IPS DF 19.7 (cell line): Measurements from ENCODE around the gene SOX11.

Experiments used
- DNase-seq: peaks from one replicate; pipeline ENCODE4 v3.0.0-alpha.2; 2013; ENCODE audit warnings: low read depth, low spot score

Gene SOX11

DNA sequence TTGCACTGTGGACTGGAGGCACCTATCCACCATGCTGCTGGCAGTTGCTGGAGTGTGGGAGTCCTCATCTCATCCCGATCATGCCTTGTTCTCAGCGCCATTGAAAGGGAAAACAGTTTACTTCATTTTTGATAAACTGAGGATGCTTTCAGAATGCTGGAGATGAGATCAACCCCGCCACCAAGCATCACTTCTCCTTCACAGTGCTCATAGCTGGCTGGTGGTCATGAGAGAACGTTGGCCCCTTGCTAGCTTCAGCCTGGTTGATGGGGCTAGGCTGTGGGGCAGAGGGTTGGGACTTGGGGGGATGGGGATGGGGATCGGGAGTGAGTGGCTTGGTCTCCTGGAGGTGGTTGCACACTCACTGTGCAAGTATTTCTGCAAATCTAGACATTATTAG, 30.1 kb downstream of the SOX11 start:
- DNase-seq, result no peak

DNA sequence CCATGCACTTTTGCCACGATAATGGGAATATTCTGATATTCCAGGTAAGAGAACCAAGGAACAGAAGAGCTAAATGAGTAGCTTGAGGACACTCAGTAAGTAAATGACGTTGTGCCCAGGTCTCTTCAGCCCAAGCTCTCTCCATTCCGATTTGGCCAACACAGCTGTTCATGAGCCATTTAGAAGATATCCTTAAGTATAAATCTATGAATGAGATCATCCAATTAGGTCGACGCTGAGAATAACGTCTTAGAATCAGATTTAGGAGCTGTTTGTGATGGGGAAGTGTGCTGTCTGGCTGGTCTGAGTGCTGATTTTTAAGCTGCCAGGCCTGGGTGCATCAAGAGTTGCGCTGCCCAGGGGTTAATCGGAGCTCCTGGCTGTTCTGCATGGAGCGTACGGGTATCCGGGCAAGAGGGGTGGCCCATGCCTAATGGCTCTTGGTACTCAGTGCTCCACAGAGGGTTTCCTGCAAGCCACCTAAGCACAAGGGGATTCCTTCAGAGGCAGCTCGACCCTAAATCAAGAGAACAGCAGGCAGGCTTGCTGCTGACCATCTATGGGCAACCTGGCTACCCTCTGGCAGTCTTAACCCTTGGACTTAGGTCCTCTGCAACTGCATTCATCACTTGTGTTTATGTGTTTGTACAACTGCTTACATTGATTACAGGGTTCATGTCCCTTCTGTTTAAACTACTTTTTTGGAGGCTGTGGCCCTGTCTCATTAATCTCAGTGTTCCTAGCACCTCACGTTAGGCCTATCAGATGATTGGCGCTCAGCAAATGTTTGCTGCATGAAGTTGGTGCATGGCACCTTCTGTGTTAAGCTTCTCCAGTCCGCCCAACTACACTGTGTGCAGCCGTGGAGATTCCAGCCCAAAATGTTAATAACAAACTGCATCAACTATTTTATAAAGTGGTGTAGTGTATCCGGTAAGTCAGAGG, 31.9 kb downstream of the SOX11 start:
- DNase-seq, result no peak

DNA sequence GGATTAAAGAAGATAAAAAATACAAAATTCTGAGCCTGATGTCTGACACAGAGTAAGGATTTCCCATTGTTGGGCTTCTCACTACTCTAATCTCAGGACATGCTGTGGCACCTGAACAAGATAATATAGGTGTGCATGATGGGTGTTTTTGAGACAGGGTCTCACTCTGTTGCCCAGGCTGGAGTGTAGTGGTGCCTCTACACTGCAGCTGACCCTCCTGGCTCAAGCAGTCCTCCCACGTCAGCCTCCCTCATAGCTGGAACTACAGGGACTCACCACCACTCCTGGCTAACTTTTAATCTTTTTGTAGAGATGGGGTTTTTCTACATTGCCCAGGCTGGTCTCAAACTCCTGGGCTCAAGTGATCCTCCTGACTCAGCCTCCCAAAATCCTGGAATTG, 32.9 kb downstream of the SOX11 start:
- DNase-seq, result no peak

DNA sequence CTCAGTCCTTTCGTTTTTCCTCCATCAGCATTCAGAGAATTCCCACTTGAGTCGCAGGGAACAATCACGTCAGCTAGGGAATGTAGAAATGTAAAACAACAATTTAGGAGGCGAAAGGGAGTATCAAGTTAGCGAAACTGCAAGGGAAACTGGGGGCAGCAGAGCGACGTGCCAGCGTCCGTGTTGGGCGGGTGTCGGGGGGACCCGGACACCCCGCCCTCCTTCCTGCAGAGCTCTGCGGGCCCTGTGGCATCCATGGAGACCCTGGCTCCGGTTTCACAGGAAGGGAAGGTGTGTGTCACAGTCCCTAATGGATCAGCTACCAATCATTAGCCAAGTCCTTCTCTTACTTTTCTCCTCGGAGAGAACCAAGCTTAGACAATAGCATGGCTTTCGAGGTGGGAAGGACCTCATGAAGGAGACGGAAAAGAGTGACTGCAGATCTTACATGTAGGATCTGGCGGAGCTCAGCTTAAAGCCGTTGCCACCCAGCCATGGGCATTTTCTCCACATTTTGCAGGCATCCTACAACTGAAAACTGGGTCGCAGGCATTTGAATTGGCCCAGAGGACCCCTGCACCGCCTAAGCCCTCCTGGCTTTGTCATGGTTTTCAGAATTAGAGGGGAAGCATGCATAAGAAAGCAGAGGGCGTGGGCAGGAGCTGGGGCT, 33.7 kb downstream of the SOX11 start:
- DNase-seq, result peak; percentile 95

DNA sequence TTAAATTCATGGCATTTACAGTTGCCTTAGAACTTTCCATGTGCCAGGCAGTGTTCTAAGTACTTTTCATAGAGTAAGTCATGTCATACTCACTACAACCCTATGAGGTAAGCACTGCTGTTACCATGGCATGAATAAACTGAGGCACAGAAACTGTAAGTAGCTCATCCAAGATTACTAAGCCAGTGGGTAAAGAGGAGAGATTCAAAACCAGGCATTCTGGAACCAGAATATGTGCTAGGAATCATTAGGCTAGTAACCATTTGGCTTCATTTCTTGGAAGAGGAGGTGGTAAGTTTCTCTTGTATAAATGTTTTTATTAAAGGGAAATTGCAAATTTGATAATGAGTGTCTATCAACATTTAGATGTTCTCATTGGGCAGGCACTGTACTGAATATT, 35.1 kb downstream of the SOX11 start:
- no peak for DNase-seq

DNA sequence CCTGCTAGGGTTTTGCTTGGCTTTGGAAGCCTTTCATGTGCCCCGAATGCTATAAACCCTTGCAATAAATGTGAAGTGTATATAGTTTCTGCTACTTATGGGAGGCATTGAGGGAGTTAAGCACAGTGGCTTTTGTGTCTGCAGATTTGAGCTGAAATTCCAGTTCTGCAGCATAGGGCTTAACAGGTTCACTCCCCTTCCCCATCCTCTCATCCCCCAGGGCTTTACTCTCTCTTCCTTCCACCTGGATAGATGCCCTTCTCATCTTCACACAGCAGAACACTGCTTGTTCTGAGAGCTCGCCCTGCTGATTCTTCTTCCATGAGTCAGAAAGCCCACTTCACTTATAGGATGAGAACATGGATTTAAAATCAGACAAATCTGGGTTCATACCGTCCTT, 37.2 kb downstream of the SOX11 start:
- no peak for DNase-seq

DNA sequence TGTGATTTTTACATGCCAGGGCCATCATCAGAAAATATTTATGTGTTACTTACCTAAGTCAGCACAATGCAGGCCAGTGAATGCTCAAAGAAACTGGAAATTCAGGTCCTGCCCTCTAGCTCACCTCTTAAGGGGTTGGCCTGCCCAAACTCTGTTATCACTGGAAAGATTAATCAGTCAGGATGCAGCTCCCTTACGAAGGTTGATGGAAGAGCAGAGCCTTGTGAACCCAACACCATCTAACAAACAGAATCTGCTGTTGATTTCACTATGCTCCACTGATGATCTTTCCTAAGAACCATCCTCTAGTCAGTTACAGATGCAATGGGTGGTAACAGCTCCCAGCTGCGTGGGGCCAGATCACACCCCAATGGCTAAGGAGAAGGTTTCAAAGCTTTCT, 38.2 kb downstream of the SOX11 start:
- DNase-seq, result no peak

DNA sequence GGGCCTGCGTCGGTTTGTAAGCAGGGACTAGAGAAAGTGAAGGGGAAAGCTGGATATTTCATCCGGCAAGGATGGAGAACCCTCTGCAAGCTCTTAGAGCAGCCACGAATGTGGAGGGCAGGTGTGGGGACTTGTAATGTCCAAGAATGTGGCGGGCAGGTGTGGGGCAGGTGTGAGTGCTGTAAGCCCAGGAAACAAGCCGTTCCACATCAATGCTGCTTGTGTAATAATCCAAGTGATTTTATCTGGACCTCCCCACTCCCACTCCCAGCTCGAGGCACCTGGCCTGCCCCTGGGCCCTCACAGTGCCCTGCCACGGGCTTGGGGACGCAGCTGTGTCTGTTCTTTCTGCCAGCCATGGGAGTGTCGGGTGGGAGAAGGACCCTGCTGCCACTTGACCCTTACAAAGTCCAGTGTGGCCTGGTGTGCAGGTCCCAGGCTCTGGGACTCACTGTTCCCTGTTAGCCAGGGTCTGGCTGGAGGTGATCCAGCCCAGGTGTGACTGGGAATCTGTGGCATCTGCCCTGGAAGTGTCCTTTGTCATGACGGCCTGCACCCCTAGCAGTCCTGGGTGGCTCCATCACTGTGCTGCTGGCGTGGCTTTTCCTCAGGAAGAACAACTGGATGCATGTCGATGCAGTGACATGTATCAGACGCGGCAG, 42.8 kb downstream of the SOX11 start:
- no peak for DNase-seq

DNA sequence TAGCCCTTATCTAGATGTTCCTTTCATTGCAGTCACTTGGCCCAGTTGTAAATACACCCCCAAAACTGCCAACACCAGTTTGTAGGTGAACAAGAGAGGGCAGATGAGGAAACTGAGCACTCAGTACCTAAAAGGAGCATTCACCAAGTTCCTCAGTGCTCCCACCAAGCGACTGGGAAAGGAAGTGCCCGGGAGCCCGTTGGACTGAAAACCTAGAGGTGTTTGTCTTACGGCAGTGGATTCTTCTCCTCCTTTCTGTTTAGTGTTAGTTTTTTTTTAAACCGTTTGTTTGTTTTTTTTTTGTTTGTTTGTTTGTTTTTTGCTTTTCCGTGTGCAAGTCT, 43.3 kb downstream of the SOX11 start:
- no peak for DNase-seq

DNA sequence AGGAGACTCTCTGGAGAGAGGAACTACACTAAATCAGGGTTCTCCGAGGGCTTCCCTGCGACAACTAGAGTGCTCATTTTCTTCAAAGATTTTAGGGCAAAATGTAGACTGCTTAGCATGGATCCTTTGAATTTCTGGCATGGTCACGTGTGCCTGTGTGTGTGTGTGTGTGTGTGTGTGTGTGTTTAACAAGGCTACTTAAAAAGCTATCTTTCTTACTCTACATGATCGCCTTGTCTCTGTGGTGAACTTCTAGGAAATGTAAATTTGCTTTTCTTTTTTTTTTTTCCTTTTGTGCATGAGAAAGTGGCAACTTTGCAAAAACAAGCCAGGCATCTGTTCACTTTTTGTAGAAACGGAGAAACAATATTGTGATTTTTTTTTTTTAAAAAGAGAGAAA, 43.9 kb downstream of the SOX11 start:
- no peak for DNase-seq

DNA sequence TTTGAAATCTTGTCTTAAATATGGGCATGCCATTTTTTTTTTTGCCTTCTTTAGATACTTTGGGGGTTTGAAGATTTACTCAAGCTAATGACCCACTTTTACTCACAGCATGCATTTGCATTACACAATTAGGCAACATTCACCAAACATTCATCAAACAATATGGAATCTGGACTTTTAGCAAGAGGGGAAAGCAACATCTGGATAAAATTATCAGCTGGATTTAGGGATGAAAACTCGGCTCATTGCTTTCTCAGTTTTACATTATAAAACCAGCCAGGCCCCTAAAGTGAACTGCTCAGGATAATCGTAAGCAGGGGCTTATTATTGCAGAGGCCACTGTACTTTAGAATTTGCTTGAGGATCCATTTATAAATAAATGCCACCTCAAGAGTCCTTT, 44.7 kb downstream of the SOX11 start:
- DNase-seq, result no peak

DNA sequence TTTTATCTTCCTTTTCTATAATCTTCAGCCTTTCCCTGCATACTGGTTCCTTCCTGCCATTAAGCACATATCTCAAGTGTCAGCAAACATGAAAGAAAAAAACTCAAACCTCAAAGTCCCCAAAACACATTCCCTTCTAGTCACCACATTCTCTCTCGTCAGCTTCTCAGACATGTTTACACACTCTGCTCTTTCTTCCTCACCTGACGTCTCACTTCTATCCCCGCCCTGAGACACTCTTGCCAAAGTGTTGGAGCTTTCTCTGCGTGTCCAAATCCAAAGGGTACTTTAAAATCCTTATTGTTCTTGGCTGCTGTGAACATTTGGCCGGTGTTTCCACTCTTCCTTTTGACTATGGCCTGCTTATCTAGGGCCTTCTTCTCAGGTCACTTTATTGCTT, 47.9 kb downstream of the SOX11 start:
- no peak for DNase-seq

DNA sequence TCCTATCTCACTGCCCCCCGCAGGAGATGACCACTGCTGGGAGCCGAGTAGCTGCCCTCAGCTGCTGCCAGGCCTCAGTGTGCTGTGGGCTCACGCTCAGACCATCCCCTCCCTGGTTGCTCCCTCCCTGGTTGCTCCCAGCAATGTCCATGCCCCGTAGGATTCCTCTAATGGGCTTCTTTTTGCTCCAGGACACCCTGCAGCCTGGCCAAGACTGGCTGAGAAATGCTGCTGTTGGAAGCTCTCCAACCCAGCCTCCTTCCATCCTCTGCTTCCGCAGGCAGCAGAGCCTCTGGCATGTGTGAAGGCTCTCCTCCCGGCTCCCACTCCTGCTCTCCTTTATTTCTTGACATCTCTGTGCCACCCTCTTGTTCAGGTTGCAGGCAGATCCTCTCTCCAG, 48.6 kb downstream of the SOX11 start:
- no peak for DNase-seq

DNA sequence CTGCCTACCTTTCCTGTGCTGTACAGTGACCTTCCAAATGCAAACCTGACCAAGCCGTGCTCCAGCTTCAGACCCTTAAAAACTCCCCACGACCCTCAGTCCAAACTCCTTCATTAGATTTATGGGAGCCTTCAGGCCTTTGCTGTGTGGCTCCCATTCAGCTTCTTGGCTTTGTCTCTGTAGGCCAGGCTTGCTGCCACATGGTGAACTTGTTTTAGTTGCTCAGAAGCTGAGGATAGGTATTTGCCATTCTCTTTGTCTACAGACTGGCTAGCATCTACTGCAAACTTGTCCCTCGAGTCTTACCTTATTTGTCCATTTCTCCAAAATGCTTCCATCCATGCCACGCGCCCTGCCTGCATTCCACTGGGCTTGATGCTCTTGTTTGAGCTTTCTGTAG, 49.1 kb downstream of the SOX11 start:
- no peak for DNase-seq

DNA sequence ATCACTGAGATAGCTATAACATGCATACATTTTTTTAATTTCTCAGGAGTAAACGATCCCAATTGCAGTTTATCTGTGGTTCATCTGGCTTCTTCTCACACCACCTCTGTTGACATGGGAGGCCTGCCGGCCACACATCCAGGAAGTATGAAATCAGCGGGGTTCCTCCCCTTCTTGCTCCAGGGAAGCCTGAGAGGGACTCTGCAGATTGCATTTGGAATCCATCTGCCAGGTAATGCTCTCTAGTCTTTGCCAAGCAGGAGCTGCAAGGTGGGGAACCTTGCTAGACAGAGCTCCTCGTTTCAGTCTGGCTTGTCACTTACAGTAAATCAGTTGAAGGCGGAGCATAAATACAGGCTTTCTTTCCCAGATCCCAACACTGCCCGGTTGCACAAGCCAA, 49.9 kb downstream of the SOX11 start:
- DNase-seq, result no peak

DNA sequence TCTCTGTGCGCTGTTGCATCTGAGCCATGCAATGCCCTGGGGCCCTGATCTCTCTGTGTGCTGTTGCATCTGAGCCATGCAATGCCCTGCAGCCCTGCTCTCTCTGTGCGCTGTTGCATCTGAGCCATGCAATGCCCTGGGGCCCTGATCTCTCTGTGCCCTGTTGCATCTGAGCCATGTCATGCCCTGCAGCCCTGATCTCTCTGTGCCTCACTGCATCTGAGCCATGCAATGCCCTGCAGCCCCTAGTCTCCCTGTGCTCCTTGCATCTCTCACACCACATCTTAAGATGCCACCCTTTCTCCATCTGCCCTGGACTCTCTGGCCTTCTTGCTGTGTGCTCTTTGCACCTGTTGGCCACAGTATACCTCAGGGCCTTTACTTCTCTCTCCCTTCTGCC, 56.2 kb downstream of the SOX11 start:
- DNase-seq, result no peak

DNA sequence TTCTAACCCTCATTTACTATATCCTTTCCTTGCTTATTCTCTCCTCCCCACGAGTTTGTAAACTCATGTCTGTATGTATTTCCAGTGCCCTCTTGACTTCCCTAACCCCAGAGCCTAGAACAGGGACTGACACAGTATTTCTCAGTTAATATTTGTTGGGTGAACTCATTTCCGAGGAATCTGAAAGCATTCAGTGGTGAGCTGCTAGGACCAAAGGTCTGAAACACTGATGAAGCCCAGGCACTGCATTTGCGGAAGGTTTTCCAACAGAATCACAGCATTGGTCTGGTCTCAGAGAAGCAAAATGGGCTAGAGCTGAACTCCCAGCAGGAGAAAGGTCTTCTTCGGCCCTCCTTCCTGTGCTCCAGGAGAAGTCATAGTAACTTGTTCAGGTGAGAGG, 56.8 kb downstream of the SOX11 start:
- no peak for DNase-seq

DNA sequence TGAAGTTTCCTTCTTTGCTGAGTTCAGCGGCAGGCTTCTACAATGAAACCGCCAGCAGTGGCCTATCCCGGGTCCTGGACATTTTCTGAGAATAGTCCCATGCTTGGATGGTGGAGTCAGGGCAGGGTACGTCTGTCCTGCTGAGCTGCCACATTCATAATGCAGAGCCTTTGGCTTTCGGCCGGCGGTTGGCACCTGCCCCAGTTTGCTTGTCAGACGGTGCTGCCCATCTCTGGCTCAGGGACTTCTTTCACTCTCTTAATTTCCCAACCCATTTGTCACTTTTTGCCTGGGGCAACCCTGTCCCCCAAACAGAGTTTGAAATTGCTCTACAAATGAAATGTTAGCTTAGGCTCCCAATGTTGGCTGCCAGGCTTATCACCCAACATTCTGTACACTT, 57.2 kb downstream of the SOX11 start:
- DNase-seq, result no peak
